Progenitor cell of endocrine pancreas (in vitro differentiated cells): ENCODE measurements around the gene ADCY5. TPM values are rescaled to one million over a fixed set of nuclear protein-coding genes. Genes with fewer than 3 reads are reported as not detected.

Experiments used
- DNase-seq: peaks from one replicate; pipeline ENCODE4 v3.0.0; 2021; ENCODE audit warnings: low spot score; ENCODE audit not compliant: unreplicated experiment
- H3K27ac Mint-ChIP-seq: 2 replicates; pipeline ENCODE4 v1.8.0; 2021; ENCODE audit warnings: mild to moderate bottlenecking, moderate library complexity, mixed read lengths
- H3K27me3 Mint-ChIP-seq: 2 replicates; pipeline ENCODE4 v1.8.0; 2021; ENCODE audit warnings: mixed read lengths
- H3K36me3 Mint-ChIP-seq: 2 replicates; pipeline ENCODE4 v1.8.0; 2022; ENCODE audit warnings: mixed read lengths; ENCODE audit not compliant: insufficient read depth
- H3K4me1 Mint-ChIP-seq: 2 replicates; pipeline ENCODE4 v1.8.0; 2021; ENCODE audit warnings: low read depth, mixed read lengths
- H3K4me3 Mint-ChIP-seq: 2 replicates; pipeline ENCODE4 v1.8.0; 2021; ENCODE audit warnings: low read depth, mild to moderate bottlenecking, moderate library complexity, mixed read lengths
- H3K9me3 Mint-ChIP-seq: 2 replicates; pipeline ENCODE4 v1.8.0; 2021; ENCODE audit warnings: low read depth, mixed read lengths
- CTCF ChIP-seq: fragments of 200-600 bp; sonication (generic); IDR thresholded peaks from one replicate; pipeline ENCODE4 v1.5.0; 2021; ENCODE audit warnings: antibody characterized with exemption, mild to moderate bottlenecking; ENCODE audit not compliant: unreplicated experiment
- total RNA-seq: library from RNA; stranded (reverse); gene quantifications from 2 replicates; pipeline ENCODE4 v1.2.1, GENCODE V29; 2021

ADCY5 gene
- total RNA-seq, 1 donor from 2014 or later = 33.8 TPM

GRCh38 chr3:123331651-123332050, 117.2 kb downstream of the ADCY5 start:
- Mint-ChIP-seq H3K4me1 (no peaks in the 10 kb centered on the region), H3K4me3 (no peak overlapping the region), H3K27ac (no peak overlapping the region), H3K9me3 (no peaks in the 10 kb centered on the region), H3K36me3 (peaks cover 3% of the 10 kb centered on the region), H3K27me3 (no peaks in the 10 kb centered on the region)
- DNase-seq = no peak
- TF ChIP-seq CTCF = no peak

GRCh38 chr3:123331006-123331405, 117.9 kb downstream of the ADCY5 start:
- H3K27ac Mint-ChIP-seq = no peak overlapping the region
- H3K36me3 Mint-ChIP-seq = peaks cover 3% of the 10 kb centered on the region
- H3K9me3 Mint-ChIP-seq = no peaks in the 10 kb centered on the region
- H3K4me1 Mint-ChIP-seq = no peaks in the 10 kb centered on the region
- no peaks in the 10 kb centered on the region for H3K27me3 Mint-ChIP-seq
- no peak overlapping the region for H3K4me3 Mint-ChIP-seq
- DNase-seq = no peak
- TF ChIP-seq CTCF = no peak

GRCh38 chr3:123330441-123330991, 118.4 kb downstream of the ADCY5 start:
- Mint-ChIP-seq H3K9me3 (no peaks in the 10 kb centered on the region), H3K4me1 (no peaks in the 10 kb centered on the region), H3K27me3 (no peaks in the 10 kb centered on the region), H3K36me3 (peaks cover 2% of the 10 kb centered on the region), H3K4me3 (no peak overlapping the region), H3K27ac (no peak overlapping the region)
- TF ChIP-seq CTCF = no peak
- no peak for DNase-seq

GRCh38 chr3:123329636-123330340, 119.1 kb downstream of the ADCY5 start:
- Mint-ChIP-seq H3K27me3 (no peaks in the 10 kb centered on the region), H3K36me3 (peaks cover 2% of the 10 kb centered on the region), H3K4me1 (no peaks in the 10 kb centered on the region), H3K4me3 (no peak overlapping the region), H3K9me3 (no peaks in the 10 kb centered on the region), H3K27ac (peak overlapping the region; percentile 72)
- no peak for TF ChIP-seq CTCF
- no peak for DNase-seq

GRCh38 chr3:123328851-123329635, 119.8 kb downstream of the ADCY5 start:
- no peaks in the 10 kb centered on the region for H3K4me1 Mint-ChIP-seq
- H3K27me3 Mint-ChIP-seq = no peaks in the 10 kb centered on the region
- H3K4me3 Mint-ChIP-seq = no peak overlapping the region
- peak overlapping the region; percentile 29 for H3K27ac Mint-ChIP-seq
- H3K36me3 Mint-ChIP-seq = peaks cover 2% of the 10 kb centered on the region
- DNase-seq = peak; percentile 87
- H3K9me3 Mint-ChIP-seq = no peaks in the 10 kb centered on the region
- peak; percentile 99 for TF ChIP-seq CTCF
